ENCODE measurements around the gene ZBTB44.
"Not testable (repeated sequence)": the region's sequence is repeated elsewhere in the genome, so short reads cannot be mapped to it uniquely, and the experiment has no call there.

ZBTB44 gene

GRCh38 chr11:130269326-130269943 lies 45.3 kb downstream of the ZBTB44 start:
- no peaks in the 10 kb centered on the region for H3K4me1 ChIP-seq (ENCODE audit: control insufficient read depth, insufficient read depth, low read length)
- no peaks in the 10 kb centered on the region for H3K27me3 ChIP-seq (ENCODE audit: control insufficient read depth, insufficient read depth, low read length)
- H3K36me3 ChIP-seq (ENCODE audit: control insufficient read depth, insufficient read depth, low read length), result no peaks in the 10 kb centered on the region
- H3K9ac ChIP-seq (ENCODE audit: low read depth, low read length), result no peak overlapping the region
- H3K9me3 ChIP-seq (ENCODE audit: control insufficient read depth, insufficient read depth, low read length), result no peaks in the 10 kb centered on the region
- H3K4me3 ChIP-seq (ENCODE audit: low read depth, low read length), result no peak overlapping the region

- Histone ChIP-seq H3K27me3 (ENCODE audit: control insufficient read depth, insufficient read depth, low read length) (no peaks in the 10 kb centered on the region), H3K9ac (ENCODE audit: low read depth, low read length) (no peak overlapping the region), H3K9me3 (ENCODE audit: control insufficient read depth, insufficient read depth, low read length) (no peaks in the 10 kb centered on the region), H3K36me3 (ENCODE audit: control insufficient read depth, insufficient read depth, low read length) (no peaks in the 10 kb centered on the region), H3K4me3 (ENCODE audit: low read depth, low read length) (no peak overlapping the region), H3K4me1 (ENCODE audit: control insufficient read depth, insufficient read depth, low read length) (no peaks in the 10 kb centered on the region)
Observed at GRCh38 chr11:130263351-130263750, 51.4 kb downstream of the ZBTB44 start.

GRCh38 chr11:130262424-130262823 lies 52.3 kb downstream of the ZBTB44 start:
- Histone ChIP-seq H3K27me3 (ENCODE audit: control insufficient read depth, insufficient read depth, low read length) (no peaks in the 10 kb centered on the region), H3K9me3 (ENCODE audit: control insufficient read depth, insufficient read depth, low read length) (no peaks in the 10 kb centered on the region), H3K4me1 (ENCODE audit: control insufficient read depth, insufficient read depth, low read length) (no peaks in the 10 kb centered on the region), H3K9ac (ENCODE audit: low read depth, low read length) (no peak overlapping the region), H3K4me3 (ENCODE audit: low read depth, low read length) (no peak overlapping the region), H3K36me3 (ENCODE audit: control insufficient read depth, insufficient read depth, low read length) (no peaks in the 10 kb centered on the region)

DNA sequence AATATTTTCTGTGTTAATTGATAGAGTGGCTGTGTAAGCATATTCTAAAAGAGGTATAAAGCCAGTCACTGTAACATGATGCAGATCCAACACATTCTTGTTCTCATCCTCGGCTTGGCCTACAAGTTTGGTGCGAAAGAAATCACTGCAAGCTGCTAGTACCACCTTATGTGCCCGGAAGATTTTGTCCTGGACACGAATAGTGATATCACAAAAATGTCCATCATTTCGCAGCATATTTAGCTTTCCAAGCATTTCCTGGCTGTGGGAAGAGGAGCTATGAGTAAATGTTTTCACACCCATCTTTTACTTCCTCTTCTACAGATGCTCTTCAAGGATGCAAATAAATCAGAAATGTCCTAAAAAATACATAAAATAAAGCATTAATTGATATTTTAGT lies 53.1 kb downstream of the ZBTB44 start:
- no peak overlapping the region for H3K4me3 ChIP-seq (ENCODE audit: low read depth, low read length)
- H3K36me3 ChIP-seq (ENCODE audit: control insufficient read depth, insufficient read depth, low read length), result no peaks in the 10 kb centered on the region
- no peaks in the 10 kb centered on the region for H3K27me3 ChIP-seq (ENCODE audit: control insufficient read depth, insufficient read depth, low read length)
- H3K4me1 ChIP-seq (ENCODE audit: control insufficient read depth, insufficient read depth, low read length), result no peaks in the 10 kb centered on the region
- H3K9me3 ChIP-seq (ENCODE audit: control insufficient read depth, insufficient read depth, low read length), result no peaks in the 10 kb centered on the region
- H3K9ac ChIP-seq (ENCODE audit: low read depth, low read length), result no peak overlapping the region

GRCh38 chr11:130260742-130261141 lies 54.0 kb downstream of the ZBTB44 start:
- Histone ChIP-seq H3K9me3 (ENCODE audit: control insufficient read depth, insufficient read depth, low read length) (no peaks in the 10 kb centered on the region), H3K36me3 (ENCODE audit: control insufficient read depth, insufficient read depth, low read length) (no peaks in the 10 kb centered on the region), H3K9ac (ENCODE audit: low read depth, low read length) (no peak overlapping the region)

GRCh38 chr11:130260080-130260627 lies 54.6 kb downstream of the ZBTB44 start:
- Histone ChIP-seq H3K4me3 (ENCODE audit: low read depth, low read length) (no peak overlapping the region), H3K36me3 (ENCODE audit: control insufficient read depth, insufficient read depth, low read length) (no peaks in the 10 kb centered on the region), H3K4me1 (ENCODE audit: control insufficient read depth, insufficient read depth, low read length) (no peaks in the 10 kb centered on the region), H3K9ac (ENCODE audit: low read depth, low read length) (no peak overlapping the region), H3K27me3 (ENCODE audit: control insufficient read depth, insufficient read depth, low read length) (no peaks in the 10 kb centered on the region), H3K9me3 (ENCODE audit: control insufficient read depth, insufficient read depth, low read length) (no peaks in the 10 kb centered on the region)

More at GRCh38 chr11:130260742-130261141, 54.0 kb downstream of the ZBTB44 start:
- Histone ChIP-seq H3K4me1 (ENCODE audit: control insufficient read depth, insufficient read depth, low read length) (no peaks in the 10 kb centered on the region), H3K27me3 (ENCODE audit: control insufficient read depth, insufficient read depth, low read length) (no peaks in the 10 kb centered on the region), H3K4me3 (ENCODE audit: low read depth, low read length) (no peak overlapping the region)

DNA sequence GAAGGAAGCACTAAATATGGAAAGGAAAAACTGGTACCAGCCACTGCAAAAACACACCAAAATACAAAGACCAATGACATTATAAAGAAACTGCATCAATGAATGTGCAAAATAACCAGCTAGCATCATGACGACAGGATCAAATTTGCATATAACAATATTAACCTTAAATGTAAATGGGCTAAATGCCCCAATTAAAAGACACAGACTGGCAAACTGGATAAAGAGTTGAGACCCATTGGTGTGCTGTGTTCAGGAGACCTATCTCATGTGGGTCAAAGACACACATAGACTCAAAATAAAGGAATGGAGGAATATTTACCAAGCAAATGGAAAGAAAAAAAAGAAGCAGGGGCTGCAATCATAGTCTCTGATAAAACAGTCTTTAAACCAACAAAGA lies 63.0 kb downstream of the ZBTB44 start:
- not testable (repeated sequence) for H3K36me3 ChIP-seq (ENCODE audit: control insufficient read depth, insufficient read depth, low read length); H3K9me3 ChIP-seq (ENCODE audit: control insufficient read depth, insufficient read depth, low read length); H3K9ac ChIP-seq (ENCODE audit: low read depth, low read length); H3K27me3 ChIP-seq (ENCODE audit: control insufficient read depth, insufficient read depth, low read length); H3K4me3 ChIP-seq (ENCODE audit: low read depth, low read length); H3K4me1 ChIP-seq (ENCODE audit: control insufficient read depth, insufficient read depth, low read length)

DNA sequence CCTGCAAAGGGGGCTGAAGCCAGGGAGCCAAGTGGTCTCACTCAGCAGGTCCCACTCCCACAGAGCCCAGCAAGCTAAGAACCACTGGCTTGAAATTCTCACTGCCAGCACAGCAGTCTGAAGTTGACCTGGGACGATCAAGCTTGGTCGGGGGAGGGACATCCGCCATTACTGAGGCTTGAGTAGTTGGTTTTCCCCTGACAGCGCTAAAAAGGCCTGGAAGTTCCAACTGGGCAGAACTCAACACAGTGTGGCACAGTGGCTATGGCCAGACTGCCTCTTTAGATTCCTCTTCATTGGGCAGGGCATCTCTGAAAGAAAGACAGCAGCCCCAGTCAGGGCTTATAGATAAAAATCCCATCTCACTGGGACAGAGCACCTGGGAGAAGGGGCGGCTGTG lies 64.8 kb downstream of the ZBTB44 start:
- not testable (repeated sequence) for H3K9ac ChIP-seq (ENCODE audit: low read depth, low read length); H3K4me1 ChIP-seq (ENCODE audit: control insufficient read depth, insufficient read depth, low read length); H3K9me3 ChIP-seq (ENCODE audit: control insufficient read depth, insufficient read depth, low read length); H3K36me3 ChIP-seq (ENCODE audit: control insufficient read depth, insufficient read depth, low read length); H3K4me3 ChIP-seq (ENCODE audit: low read depth, low read length); H3K27me3 ChIP-seq (ENCODE audit: control insufficient read depth, insufficient read depth, low read length)

DNA sequence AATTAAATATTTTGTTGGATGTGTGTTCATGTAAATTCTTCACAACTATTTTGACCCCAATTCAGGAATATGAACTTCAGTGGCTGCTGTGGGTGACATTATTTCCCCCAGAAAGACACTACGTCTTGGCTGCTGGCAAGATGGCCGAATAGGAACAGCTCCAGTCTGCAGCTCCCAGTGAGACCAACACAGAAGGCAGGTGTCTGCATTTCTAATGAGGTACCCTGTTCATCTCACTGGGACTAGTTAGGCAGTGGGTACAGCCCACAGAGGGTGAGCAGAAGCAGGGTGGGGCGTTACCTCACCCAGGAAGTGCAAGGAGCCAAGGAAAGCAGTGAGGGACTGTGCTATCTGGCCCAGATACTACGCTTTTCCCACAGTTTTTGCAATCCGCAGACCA lies 65.3 kb downstream of the ZBTB44 start:
- H3K36me3 ChIP-seq (ENCODE audit: control insufficient read depth, insufficient read depth, low read length), result no peaks in the 10 kb centered on the region
- no peaks in the 10 kb centered on the region for H3K4me1 ChIP-seq (ENCODE audit: control insufficient read depth, insufficient read depth, low read length)
- no peak overlapping the region for H3K4me3 ChIP-seq (ENCODE audit: low read depth, low read length)
- H3K27me3 ChIP-seq (ENCODE audit: control insufficient read depth, insufficient read depth, low read length), result no peaks in the 10 kb centered on the region
- H3K9ac ChIP-seq (ENCODE audit: low read depth, low read length), result no peak overlapping the region
- H3K9me3 ChIP-seq (ENCODE audit: control insufficient read depth, insufficient read depth, low read length), result no peaks in the 10 kb centered on the region

- Histone ChIP-seq H3K36me3 (ENCODE audit: control insufficient read depth, insufficient read depth, low read length) (no peaks in the 10 kb centered on the region), H3K9ac (ENCODE audit: low read depth, low read length) (no peak overlapping the region), H3K4me1 (ENCODE audit: control insufficient read depth, insufficient read depth, low read length) (no peaks in the 10 kb centered on the region), H3K27me3 (ENCODE audit: control insufficient read depth, insufficient read depth, low read length) (no peaks in the 10 kb centered on the region), H3K4me3 (ENCODE audit: low read depth, low read length) (no peak overlapping the region), H3K9me3 (ENCODE audit: control insufficient read depth, insufficient read depth, low read length) (no peaks in the 10 kb centered on the region)
Observed at GRCh38 chr11:130247319-130247718, 67.4 kb downstream of the ZBTB44 start.

- Histone ChIP-seq H3K9ac (ENCODE audit: low read depth, low read length) (no peak overlapping the region), H3K4me3 (ENCODE audit: low read depth, low read length) (no peak overlapping the region), H3K36me3 (ENCODE audit: control insufficient read depth, insufficient read depth, low read length) (no peaks in the 10 kb centered on the region), H3K4me1 (ENCODE audit: control insufficient read depth, insufficient read depth, low read length) (no peaks in the 10 kb centered on the region), H3K9me3 (ENCODE audit: control insufficient read depth, insufficient read depth, low read length) (no peaks in the 10 kb centered on the region), H3K27me3 (ENCODE audit: control insufficient read depth, insufficient read depth, low read length) (no peaks in the 10 kb centered on the region)
Observed at GRCh38 chr11:130246738-130247137, 68.0 kb downstream of the ZBTB44 start.

DNA sequence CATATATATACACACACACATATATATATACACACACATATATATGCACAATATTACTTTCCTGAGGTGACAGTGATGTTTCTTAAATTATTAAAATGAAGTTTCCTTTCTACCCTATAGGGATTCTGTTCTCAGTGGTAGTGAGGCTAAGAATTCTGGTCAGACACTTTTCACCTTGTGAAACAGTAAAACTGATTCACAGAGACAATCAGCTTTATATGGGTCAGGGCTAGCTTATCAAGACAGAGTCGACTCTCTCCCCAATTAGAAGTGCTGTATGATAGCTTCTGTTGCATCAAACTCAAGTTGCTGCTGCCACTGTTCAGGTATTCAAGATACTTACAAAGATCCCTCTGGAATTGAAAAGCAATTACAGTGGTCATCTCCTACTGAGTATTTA lies 68.4 kb downstream of the ZBTB44 start:
- Histone ChIP-seq H3K4me3 (ENCODE audit: low read depth, low read length) (no peak overlapping the region), H3K27me3 (ENCODE audit: control insufficient read depth, insufficient read depth, low read length) (no peaks in the 10 kb centered on the region), H3K36me3 (ENCODE audit: control insufficient read depth, insufficient read depth, low read length) (no peaks in the 10 kb centered on the region), H3K9me3 (ENCODE audit: control insufficient read depth, insufficient read depth, low read length) (no peaks in the 10 kb centered on the region), H3K4me1 (ENCODE audit: control insufficient read depth, insufficient read depth, low read length) (no peaks in the 10 kb centered on the region), H3K9ac (ENCODE audit: low read depth, low read length) (no peak overlapping the region)

Measured in iPS-15b (cell line).